Measurements from ENCODE around the gene PDE2A.

Gene PDE2A

GRCh38 chr11:72586321-72587090 is 87.7 kb downstream of the PDE2A start:
- DNase-seq: peak; percentile 92

- DNase-seq: peak; percentile 96
These were observed 88.4 kb downstream of the PDE2A start for GRCh38 chr11:72585762-72586311.

- DNase-seq: no peak
These were observed 89.2 kb downstream of the PDE2A start for GRCh38 chr11:72584939-72585597.

GRCh38 chr11:72584293-72584938 is 89.8 kb downstream of the PDE2A start:
- no peak for DNase-seq

GRCh38 chr11:72583616-72584292 is 90.5 kb downstream of the PDE2A start:
- no peak for DNase-seq

- no peak for DNase-seq
These were observed 91.1 kb downstream of the PDE2A start for GRCh38 chr11:72583177-72583553.

- DNase-seq: no peak
These were observed 91.7 kb downstream of the PDE2A start for GRCh38 chr11:72582206-72583176.

- no peak for DNase-seq
These were observed 93.2 kb downstream of the PDE2A start for GRCh38 chr11:72581067-72581466.

GRCh38 chr11:72580642-72580950 is 93.6 kb downstream of the PDE2A start:
- DNase-seq: no peak

GRCh38 chr11:72579816-72580641 is 94.2 kb downstream of the PDE2A start:
- DNase-seq: no peak

- DNase-seq: no peak
These were observed 95.0 kb downstream of the PDE2A start for GRCh38 chr11:72578991-72579815.

- no peak for DNase-seq
These were observed 95.7 kb downstream of the PDE2A start for GRCh38 chr11:72578566-72578965.

GRCh38 chr11:72578051-72578450 is 96.2 kb downstream of the PDE2A start:
- no peak for DNase-seq

- DNase-seq: no peak
These were observed 96.9 kb downstream of the PDE2A start for GRCh38 chr11:72577271-72577721.

- DNase-seq: no peak
These were observed 97.6 kb downstream of the PDE2A start for GRCh38 chr11:72576661-72577060.

GRCh38 chr11:72576243-72576595 is 98.0 kb downstream of the PDE2A start:
- DNase-seq: no peak

GRCh38 chr11:72575533-72576242 is 98.5 kb downstream of the PDE2A start:
- DNase-seq: no peak

GRCh38 chr11:72574548-72575460 is 99.4 kb downstream of the PDE2A start:
- no peak for DNase-seq

Measured in OCI-M1 (cell line).